ENCODE results near the gene SPATA31A6. TPM values are rescaled to one million over a fixed set of nuclear protein-coding genes. Genes with fewer than 3 reads are reported as not detected.

SPATA31A6 gene
- total RNA-seq, 6 experiments from 2014 or later = not detected

Small RNA genes lying within 50 kb of the gene (small RNA-seq; reads per million reads assigned to genes)
- gene AL445584.3 = 0 reads per million in 2 experiments

Other genes with a start within 250 kb of the SPATA31A6 start
- gene CNTNAP3B, start 54.2 kb upstream of the SPATA31A6 start, total RNA-seq = 10 to 100 TPM in 1 of 6 experiments, 1 to 10 TPM in 5; 1.9 to 10.2 (median 8.0) TPM

Data from right lobe of liver (tissue), 5 donors.